Fibroblast of skin of back (primary cell): Measurements from ENCODE around the gene MAD2L2.

Experiments
- DNase-seq: peaks from one replicate; pipeline ENCODE4 v3.0.0-alpha.2; 2013

MAD2L2 gene

GRCh38 chr1:11629184-11630016 is 51.5 kb downstream of the MAD2L2 start:
- DNase-seq = no peak

DNA sequence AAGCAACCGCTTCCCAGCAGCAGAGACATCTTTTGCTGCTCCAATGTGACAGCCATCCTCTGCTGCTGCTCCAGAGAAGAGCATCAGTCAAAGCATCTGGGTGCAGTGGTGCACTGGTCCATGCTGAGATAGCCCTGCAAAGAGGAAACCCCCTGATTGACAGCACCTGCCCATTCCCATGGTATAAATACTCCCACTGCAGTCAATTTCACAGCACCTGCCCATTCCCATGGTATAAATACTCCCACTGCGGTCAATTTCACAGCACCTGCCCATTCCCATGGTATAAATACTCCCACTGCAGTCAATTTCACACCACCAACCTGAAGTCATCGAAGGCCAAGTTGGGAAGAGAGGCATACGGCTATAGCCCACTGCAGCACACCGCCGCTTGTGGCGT is 52.2 kb downstream of the MAD2L2 start:
- DNase-seq = no peak

- DNase-seq = no peak
Observed at GRCh38 chr1:11626551-11626950, 54.4 kb downstream of the MAD2L2 start.
